CD4-positive, alpha-beta T cell (primary cell): Measurements from ENCODE around the gene VRK1. TPM values are rescaled to one million over a fixed set of nuclear protein-coding genes. Genes with fewer than 3 reads are reported as not detected.

Experiments used
- ATAC-seq: fragments of 200-7000 bp; cut with Tn5 transposase; one replicate; pipeline ENCODE4 v1.10.0; 2022; ENCODE audit warnings: mild to moderate bottlenecking; ENCODE audit not compliant: poor library complexity
- CTCF ChIA-PET: fragments of 350-600 bp; sonication (Branson Sonifier 250); formaldehyde crosslinking; loops from one replicate; lab custom pipeline; 2021; ENCODE audit warnings: antibody characterized with exemption, inconsistent platforms; lab: Charles Lee
- POLR2A ChIA-PET: fragments of 350-600 bp; sonication (Branson Sonifier 250); formaldehyde crosslinking; loops from one replicate; lab custom pipeline; 2021; ENCODE audit warnings: antibody characterized with exemption, inconsistent platforms; lab: Charles Lee
- DNase-seq, 14 experiments: peaks; one replicate each; pipeline ENCODE4 v3.0.0-alpha.2; 2013 to 2020; ENCODE audit warnings: mixed read lengths in 2 of 14
- H3K27ac ChIP-seq, 2 donors: one replicate each; pipeline versions ENCODE4 v1.5.1 to v1.7.0; 2013; ENCODE audit warnings: low read length in 2 of 2, low read depth in 1 of 2, mild to moderate bottlenecking in 1 of 2
- H3K27me3 ChIP-seq, 2 experiments: 1 replicate in 1 of 2; 2 replicates in 1 of 2; pipeline versions ENCODE4 v1.6.1 to v1.7.0; 2013; ENCODE audit warnings: low read length in 2 of 2, control low read depth in 1 of 2, mild to moderate bottlenecking in 1 of 2, moderate library complexity in 1 of 2; ENCODE audit not compliant: insufficient read depth in 2 of 2, control insufficient read depth in 1 of 2
- H3K36me3 ChIP-seq: one replicate; pipeline ENCODE4 v1.6.1; 2013; ENCODE audit warnings: low read length, control low read depth; ENCODE audit not compliant: insufficient read depth
- H3K4me1 ChIP-seq: one replicate; pipeline ENCODE4 v1.6.1; 2013; ENCODE audit warnings: low read length, control low read depth; ENCODE audit not compliant: insufficient read depth
- H3K4me3 ChIP-seq: one replicate; pipeline ENCODE4 v1.5.1; 2013; ENCODE audit warnings: mild to moderate bottlenecking, low read length, moderate library complexity
- H3K9me3 ChIP-seq, 2 experiments: 1 replicate in 1 of 2; 2 replicates in 1 of 2; pipeline versions ENCODE4 v1.6.1 to v1.7.0; 2013; ENCODE audit warnings: low read length in 2 of 2, mild to moderate bottlenecking in 2 of 2, control low read depth in 1 of 2, moderate library complexity in 1 of 2; ENCODE audit not compliant: control insufficient read depth in 1 of 2, insufficient read depth in 1 of 2
- H3K27ac Mint-ChIP-seq: one replicate; pipeline ENCODE4 v1.8.0; 2020; ENCODE audit warnings: mixed read lengths
- H3K27me3 Mint-ChIP-seq: one replicate; pipeline ENCODE4 v1.8.0; 2021; ENCODE audit warnings: mixed read lengths
- H3K36me3 Mint-ChIP-seq: one replicate; pipeline ENCODE4 v1.8.0; 2021; ENCODE audit warnings: low read depth, mixed read lengths
- H3K4me1 Mint-ChIP-seq: one replicate; pipeline ENCODE4 v1.8.0; 2021; ENCODE audit warnings: low read depth, mixed read lengths
- H3K4me3 Mint-ChIP-seq: one replicate; pipeline ENCODE4 v1.8.0; 2020; ENCODE audit warnings: mild to moderate bottlenecking, mixed read lengths
- H3K9me3 Mint-ChIP-seq: one replicate; pipeline ENCODE4 v1.8.0; 2020; ENCODE audit warnings: mixed read lengths
- intact Hi-C, 2 experiments: fragments of 100-400 bp; cut with DNase I in 1 of 2; cut with micrococcal nuclease in 1 of 2; formaldehyde crosslinking; loops; one replicate each; pipeline versions ENCODE4 v1.15.1 to v1.9.0; 2023 to 2025; cut with DNase I, micrococcal nuclease
- total RNA-seq, 174 experiments: library from RNA in 2 of 174; stranded (reverse) in 2 of 174; gene quantifications; one replicate each; pipeline ENCODE4 v1.2.3 and lab custom pipeline; 2021 to 2026
- TF ChIP-seq, protein P1 (sequence below): fragments of 200-600 bp; IDR thresholded peaks from one replicate; pipeline ENCODE4 v1.8.0; 2022; ENCODE audit warnings: antibody characterized with exemption, mild to moderate bottlenecking

Gene VRK1
- total RNA-seq, 2 experiments from 2014 or later = 36.7 to 41.0 TPM

DNA sequence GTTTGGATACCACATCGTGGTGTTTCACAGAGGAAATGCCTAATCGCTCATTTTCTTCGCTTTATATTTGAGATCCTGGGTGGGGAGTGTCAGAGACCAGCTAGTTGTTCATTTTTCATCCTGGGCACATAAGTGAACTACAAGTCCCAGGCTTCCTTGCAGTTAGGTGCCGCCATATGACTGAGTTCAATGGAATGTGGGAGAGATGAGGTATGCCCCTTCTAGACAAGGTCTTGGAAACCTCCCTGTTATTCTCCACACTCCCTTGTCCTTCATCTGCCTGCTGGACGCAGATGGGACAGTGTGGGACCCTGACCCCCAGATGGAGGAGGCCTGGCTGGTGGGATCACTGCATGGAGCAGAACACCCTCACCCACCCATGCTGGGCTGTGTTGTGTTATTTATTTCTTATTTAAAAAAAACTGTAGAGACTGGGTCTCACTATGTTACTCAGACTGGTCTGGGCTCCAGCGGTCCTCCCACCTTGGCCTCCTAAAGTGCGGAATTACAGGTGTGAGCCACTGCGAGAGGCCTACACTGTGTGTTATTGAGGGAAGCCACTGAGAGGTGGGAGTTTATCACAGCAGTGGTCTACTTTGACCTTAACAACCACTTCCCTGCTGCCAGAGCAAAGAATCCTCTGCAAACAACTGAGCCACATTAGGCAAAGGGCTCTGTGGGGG is 42.9 kb upstream of the VRK1 start:
- no peaks in the 10 kb centered on the region for H3K36me3 Mint-ChIP-seq
- H3K27me3 Mint-ChIP-seq = peaks cover 6% of the 10 kb centered on the region
- no peaks in the 10 kb centered on the region for H3K36me3 ChIP-seq
- H3K27me3 ChIP-seq = peaks cover 6 to 10% of the 10 kb centered on the region in 2 experiments
- H3K27ac ChIP-seq = no peak overlapping the region
- ChIA-PET CTCF (no interaction called here), POLR2A (no interaction called here)
- no peaks in the 10 kb centered on the region for H3K9me3 Mint-ChIP-seq
- DNase-seq = no peak
- no peaks in the 10 kb centered on the region for H3K4me1 Mint-ChIP-seq
- H3K4me3 ChIP-seq = no peak overlapping the region
- intact Hi-C loops = no loop called here
- no peak overlapping the region for H3K27ac Mint-ChIP-seq
- no peak overlapping the region for H3K4me3 Mint-ChIP-seq
- no peak for ATAC-seq
- peaks cover 0 to 5% of the 10 kb centered on the region in 2 experiments for H3K9me3 ChIP-seq
- H3K4me1 ChIP-seq = no peaks in the 10 kb centered on the region
- TF ChIP-seq, protein P1, sequence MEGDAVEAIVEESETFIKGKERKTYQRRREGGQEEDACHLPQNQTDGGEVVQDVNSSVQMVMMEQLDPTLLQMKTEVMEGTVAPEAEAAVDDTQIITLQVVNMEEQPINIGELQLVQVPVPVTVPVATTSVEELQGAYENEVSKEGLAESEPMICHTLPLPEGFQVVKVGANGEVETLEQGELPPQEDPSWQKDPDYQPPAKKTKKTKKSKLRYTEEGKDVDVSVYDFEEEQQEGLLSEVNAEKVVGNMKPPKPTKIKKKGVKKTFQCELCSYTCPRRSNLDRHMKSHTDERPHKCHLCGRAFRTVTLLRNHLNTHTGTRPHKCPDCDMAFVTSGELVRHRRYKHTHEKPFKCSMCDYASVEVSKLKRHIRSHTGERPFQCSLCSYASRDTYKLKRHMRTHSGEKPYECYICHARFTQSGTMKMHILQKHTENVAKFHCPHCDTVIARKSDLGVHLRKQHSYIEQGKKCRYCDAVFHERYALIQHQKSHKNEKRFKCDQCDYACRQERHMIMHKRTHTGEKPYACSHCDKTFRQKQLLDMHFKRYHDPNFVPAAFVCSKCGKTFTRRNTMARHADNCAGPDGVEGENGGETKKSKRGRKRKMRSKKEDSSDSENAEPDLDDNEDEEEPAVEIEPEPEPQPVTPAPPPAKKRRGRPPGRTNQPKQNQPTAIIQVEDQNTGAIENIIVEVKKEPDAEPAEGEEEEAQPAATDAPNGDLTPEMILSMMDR = no peak

DNA sequence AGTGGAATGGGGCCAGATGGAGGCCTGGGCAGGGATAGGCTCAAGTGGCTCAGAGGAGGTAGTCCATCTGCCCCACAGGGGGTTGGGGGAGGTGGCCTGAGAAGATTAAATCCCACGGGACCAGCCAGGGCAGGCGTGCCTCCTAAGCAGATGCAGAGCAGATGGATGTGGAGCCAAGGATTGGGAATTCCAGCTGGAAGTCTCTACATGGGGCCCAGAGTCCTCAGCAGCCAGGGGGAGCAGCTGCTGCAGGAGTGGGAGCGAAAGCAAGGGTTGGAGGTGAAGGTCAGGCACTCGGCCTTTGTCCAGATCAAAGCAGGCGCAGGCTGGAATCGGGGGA is 42.4 kb upstream of the VRK1 start:
- no peak overlapping the region for H3K27ac Mint-ChIP-seq
- H3K9me3 Mint-ChIP-seq = no peaks in the 10 kb centered on the region
- peaks cover 3% of the 10 kb centered on the region for H3K27me3 Mint-ChIP-seq
- Histone ChIP-seq H3K27ac (no peak overlapping the region), H3K36me3 (no peaks in the 10 kb centered on the region), H3K4me3 (no peak overlapping the region), H3K4me1 (no peaks in the 10 kb centered on the region), H3K9me3 (peaks cover 0 to 5% of the 10 kb centered on the region in 2 experiments), H3K27me3 (peaks cover 6 to 8% of the 10 kb centered on the region in 2 experiments)
- intact Hi-C loops = no loop called here
- H3K4me3 Mint-ChIP-seq = no peak overlapping the region
- ATAC-seq = no peak
- TF ChIP-seq, protein P1 = no peak
- POLR2A ChIA-PET = no interaction called here
- no peak for DNase-seq
- H3K36me3 Mint-ChIP-seq = no peaks in the 10 kb centered on the region
- H3K4me1 Mint-ChIP-seq = no peaks in the 10 kb centered on the region
- CTCF ChIA-PET = interaction anchor here (0.6 kb wide), 1 partner anchor 13 kb away, joined by 3 read pairs; no protein-coding TSS in a partner anchor

DNA sequence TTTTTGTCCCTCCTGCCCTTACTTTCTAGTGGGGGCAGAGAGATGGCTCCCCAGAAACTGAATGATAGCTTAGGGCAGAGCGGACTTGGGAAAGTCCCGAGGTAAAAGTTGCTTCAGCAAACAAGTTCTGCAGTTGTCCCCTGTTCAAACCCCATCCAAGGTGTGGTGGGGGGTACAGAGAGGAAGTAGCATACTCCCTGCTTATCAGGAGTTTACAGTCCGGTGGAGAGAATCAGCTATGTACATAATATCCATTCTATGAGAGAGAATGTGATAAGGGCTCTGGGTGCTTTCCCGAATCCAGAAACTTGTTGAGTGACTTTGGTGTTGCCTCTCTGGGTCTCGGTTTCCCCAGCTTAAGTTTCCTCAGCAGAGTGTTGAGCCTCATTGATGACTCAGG is 40.4 kb upstream of the VRK1 start:
- no peak overlapping the region for H3K4me3 Mint-ChIP-seq
- TF ChIP-seq, protein P1 = no peak
- Histone ChIP-seq H3K9me3 (peaks cover 0 to 5% of the 10 kb centered on the region in 2 experiments), H3K36me3 (no peaks in the 10 kb centered on the region), H3K27me3 (peaks cover 6 to 7% of the 10 kb centered on the region in 2 experiments), H3K4me3 (no peak overlapping the region), H3K4me1 (no peaks in the 10 kb centered on the region), H3K27ac (no peak overlapping the region)
- ATAC-seq (no peak), DNase-seq (no peak)
- no peaks in the 10 kb centered on the region for H3K36me3 Mint-ChIP-seq
- intact Hi-C loops = no loop called here
- POLR2A ChIA-PET = no interaction called here
- CTCF ChIA-PET = no interaction called here
- no peak overlapping the region for H3K27ac Mint-ChIP-seq
- no peaks in the 10 kb centered on the region for H3K27me3 Mint-ChIP-seq
- no peaks in the 10 kb centered on the region for H3K4me1 Mint-ChIP-seq
- no peaks in the 10 kb centered on the region for H3K9me3 Mint-ChIP-seq
